ENCODE results near the gene ADCY10. TPM values are rescaled to one million over a fixed set of nuclear protein-coding genes. Genes with fewer than 3 reads are reported as not detected.
"Not testable (repeated sequence)": the region's sequence is repeated elsewhere in the genome, so short reads cannot be mapped to it uniquely, and the experiment has no call there.

ADCY10 gene
- total RNA-seq, 2 experiments from 2014 or later, result 0.05 to 0.13 TPM

GRCh38 chr1:167821969-167822685 lies 91.8 kb downstream of the ADCY10 start:
- Mint-ChIP-seq H3K4me1 (peaks cover 16% of the 10 kb centered on the region), H3K4me3 (no peak overlapping the region), H3K27ac (no peak overlapping the region), H3K9me3 (no peaks in the 10 kb centered on the region), H3K36me3 (ENCODE audit: low read depth) (peaks cover 3% of the 10 kb centered on the region), H3K27me3 (peaks cover 7% of the 10 kb centered on the region)
- ChIA-PET POLR2A (no interaction called here), CTCF (interaction anchor here (1.3 kb wide), 1 partner anchor 20 kb away, joined by 3 read pairs; no protein-coding TSS in a partner anchor)
- no peak for DNase-seq

GRCh38 chr1:167821356-167821685 lies 92.6 kb downstream of the ADCY10 start:
- POLR2A ChIA-PET, result no interaction called here
- DNase-seq, result no peak
- H3K4me1 Mint-ChIP-seq, result peaks cover 16% of the 10 kb centered on the region
- CTCF ChIA-PET, result no interaction called here
- H3K9me3 Mint-ChIP-seq, result no peaks in the 10 kb centered on the region
- no peak overlapping the region for H3K27ac Mint-ChIP-seq
- H3K27me3 Mint-ChIP-seq, result peaks cover 7% of the 10 kb centered on the region
- H3K4me3 Mint-ChIP-seq, result no peak overlapping the region
- H3K36me3 Mint-ChIP-seq (ENCODE audit: low read depth), result peaks cover 3% of the 10 kb centered on the region

GRCh38 chr1:167820684-167821355 lies 93.1 kb downstream of the ADCY10 start:
- Mint-ChIP-seq H3K36me3 (ENCODE audit: low read depth) (peaks cover 3% of the 10 kb centered on the region), H3K4me1 (peaks cover 16% of the 10 kb centered on the region), H3K9me3 (peaks cover 2% of the 10 kb centered on the region), H3K4me3 (no peak overlapping the region), H3K27me3 (peaks cover 8% of the 10 kb centered on the region), H3K27ac (no peak overlapping the region)
- no peak for DNase-seq
- CTCF ChIA-PET, result no interaction called here
- POLR2A ChIA-PET, result no interaction called here

GRCh38 chr1:167819849-167820683 lies 93.9 kb downstream of the ADCY10 start:
- peak overlapping the region; percentile 62 for H3K4me3 Mint-ChIP-seq
- DNase-seq, result peak; percentile 21
- H3K27ac Mint-ChIP-seq, result no peak overlapping the region
- peaks cover 12% of the 10 kb centered on the region for H3K27me3 Mint-ChIP-seq
- POLR2A ChIA-PET, result no interaction called here
- H3K36me3 Mint-ChIP-seq (ENCODE audit: low read depth), result peaks cover 3% of the 10 kb centered on the region
- H3K4me1 Mint-ChIP-seq, result peaks cover 16% of the 10 kb centered on the region
- peaks cover 6% of the 10 kb centered on the region for H3K9me3 Mint-ChIP-seq
- CTCF ChIA-PET, result no interaction called here

- Mint-ChIP-seq H3K27me3 (peaks cover 26% of the 10 kb centered on the region), H3K27ac (no peak overlapping the region), H3K36me3 (ENCODE audit: low read depth) (peaks cover 7% of the 10 kb centered on the region), H3K9me3 (peaks cover 15% of the 10 kb centered on the region), H3K4me1 (peaks cover 7% of the 10 kb centered on the region), H3K4me3 (no peak overlapping the region)
- ChIA-PET POLR2A (no interaction called here), CTCF (no interaction called here)
- DNase-seq, result no peak
These were observed 98.3 kb downstream of the ADCY10 start for GRCh38 chr1:167815650-167816049.

GRCh38 chr1:167812972-167813371 lies 101.0 kb downstream of the ADCY10 start:
- ChIA-PET POLR2A (no interaction called here), CTCF (interaction anchor here (1.5 kb wide), 1 partner anchor 269 kb away, joined by 3 read pairs; no protein-coding TSS in a partner anchor)
- Mint-ChIP-seq H3K27ac (no peak overlapping the region), H3K27me3 (peaks cover 28% of the 10 kb centered on the region), H3K9me3 (peaks cover 15% of the 10 kb centered on the region), H3K4me3 (no peak overlapping the region), H3K36me3 (ENCODE audit: low read depth) (peaks cover 4% of the 10 kb centered on the region), H3K4me1 (no peaks in the 10 kb centered on the region)
- DNase-seq, result no peak

GRCh38 chr1:167808690-167809089 lies 105.2 kb downstream of the ADCY10 start:
- no peak for DNase-seq
- Mint-ChIP-seq H3K27ac (no peak overlapping the region), H3K27me3 (peaks cover 21% of the 10 kb centered on the region), H3K4me1 (peaks cover 18% of the 10 kb centered on the region), H3K9me3 (peaks cover 9% of the 10 kb centered on the region), H3K36me3 (ENCODE audit: low read depth) (peaks cover 4% of the 10 kb centered on the region), H3K4me3 (no peak overlapping the region)
- POLR2A ChIA-PET, result no interaction called here
- CTCF ChIA-PET, result interaction anchor here (0.9 to 1.2 kb wide), 3 partner anchors 17 to 274 kb away, joined by 3 to 4 read pairs (median 3); no protein-coding TSS in a partner anchor

- peaks cover 24% of the 10 kb centered on the region for H3K4me1 Mint-ChIP-seq
- H3K27ac Mint-ChIP-seq, result no peak overlapping the region
- no peak for DNase-seq
- POLR2A ChIA-PET, result no interaction called here
- CTCF ChIA-PET, result interaction anchor here (0.9 to 1.2 kb wide), 3 partner anchors 18 to 274 kb away, joined by 3 to 4 read pairs (median 3); no protein-coding TSS in a partner anchor
- H3K27me3 Mint-ChIP-seq, result peaks cover 18% of the 10 kb centered on the region
- peaks cover 4% of the 10 kb centered on the region for H3K36me3 Mint-ChIP-seq (ENCODE audit: low read depth)
- no peak overlapping the region for H3K4me3 Mint-ChIP-seq
- H3K9me3 Mint-ChIP-seq, result peaks cover 8% of the 10 kb centered on the region
These were observed 105.8 kb downstream of the ADCY10 start for GRCh38 chr1:167808104-167808503.

GRCh38 chr1:167806676-167807075 lies 107.3 kb downstream of the ADCY10 start:
- POLR2A ChIA-PET; H3K36me3 Mint-ChIP-seq (ENCODE audit: low read depth); H3K27me3 Mint-ChIP-seq; H3K9me3 Mint-ChIP-seq; H3K27ac Mint-ChIP-seq; DNase-seq; H3K4me3 Mint-ChIP-seq; CTCF ChIA-PET: not testable (repeated sequence)
- peaks cover 29% of the 10 kb centered on the region for H3K4me1 Mint-ChIP-seq

- H3K27ac Mint-ChIP-seq, result not testable (repeated sequence)
These were observed 107.7 kb downstream of the ADCY10 start for GRCh38 chr1:167806235-167806634.

GRCh38 chr1:167805041-167805556 lies 108.8 kb downstream of the ADCY10 start:
- DNase-seq, result peak; percentile 38
- POLR2A ChIA-PET, result no interaction called here
- Mint-ChIP-seq H3K27ac (peak overlapping the region; percentile 81), H3K4me3 (peak overlapping the region; percentile 0), H3K36me3 (ENCODE audit: low read depth) (no peaks in the 10 kb centered on the region), H3K9me3 (no peaks in the 10 kb centered on the region), H3K27me3 (peaks cover 5% of the 10 kb centered on the region), H3K4me1 (peaks cover 29% of the 10 kb centered on the region)
- CTCF ChIA-PET, result interaction anchor here (0.7 kb wide), 1 partner anchor 204 kb away, joined by 3 read pairs; no protein-coding TSS in a partner anchor

More at GRCh38 chr1:167806235-167806634, 107.7 kb downstream of the ADCY10 start:
- H3K36me3 Mint-ChIP-seq (ENCODE audit: low read depth); CTCF ChIA-PET; H3K9me3 Mint-ChIP-seq; DNase-seq; POLR2A ChIA-PET; H3K4me3 Mint-ChIP-seq; H3K27me3 Mint-ChIP-seq: not testable (repeated sequence)
- peaks cover 29% of the 10 kb centered on the region for H3K4me1 Mint-ChIP-seq

GRCh38 chr1:167803358-167804207 lies 110.4 kb downstream of the ADCY10 start:
- DNase-seq, result peak; percentile 89
- POLR2A ChIA-PET, result no interaction called here
- Mint-ChIP-seq H3K27me3 (no peaks in the 10 kb centered on the region), H3K4me3 (peak overlapping the region; percentile 39), H3K27ac (peak overlapping the region; percentile 81), H3K9me3 (no peaks in the 10 kb centered on the region), H3K36me3 (ENCODE audit: low read depth) (no peaks in the 10 kb centered on the region), H3K4me1 (peaks cover 29% of the 10 kb centered on the region)
- CTCF ChIA-PET, result interaction anchor here (0.9 to 1.2 kb wide), 3 partner anchors 41 to 167 kb away, joined by 3 to 4 read pairs (median 4); no protein-coding TSS in a partner anchor

Data from activated CD4-positive, alpha-beta memory T cell treated with anti-CD3 and anti-CD28 coated beads, Interleukin-2, amount 10 ng/mL, durations not matched to agents 7 days and 5 days (primary cell).